SH-SY5Y (cell line): ENCODE data around the gene UBA7.

Experiments
- GATA2 ChIP-seq: IDR thresholded peaks from 2 replicates; pipeline ENCODE4 v1.6.1; 2011; ENCODE audit warnings: mild to moderate bottlenecking, low read depth, low read length
- GATA3 ChIP-seq: IDR thresholded peaks from 2 replicates; pipeline ENCODE4 v1.6.1; 2011; ENCODE audit warnings: low read depth, mild to moderate bottlenecking, low read length, moderate library complexity

DNA sequence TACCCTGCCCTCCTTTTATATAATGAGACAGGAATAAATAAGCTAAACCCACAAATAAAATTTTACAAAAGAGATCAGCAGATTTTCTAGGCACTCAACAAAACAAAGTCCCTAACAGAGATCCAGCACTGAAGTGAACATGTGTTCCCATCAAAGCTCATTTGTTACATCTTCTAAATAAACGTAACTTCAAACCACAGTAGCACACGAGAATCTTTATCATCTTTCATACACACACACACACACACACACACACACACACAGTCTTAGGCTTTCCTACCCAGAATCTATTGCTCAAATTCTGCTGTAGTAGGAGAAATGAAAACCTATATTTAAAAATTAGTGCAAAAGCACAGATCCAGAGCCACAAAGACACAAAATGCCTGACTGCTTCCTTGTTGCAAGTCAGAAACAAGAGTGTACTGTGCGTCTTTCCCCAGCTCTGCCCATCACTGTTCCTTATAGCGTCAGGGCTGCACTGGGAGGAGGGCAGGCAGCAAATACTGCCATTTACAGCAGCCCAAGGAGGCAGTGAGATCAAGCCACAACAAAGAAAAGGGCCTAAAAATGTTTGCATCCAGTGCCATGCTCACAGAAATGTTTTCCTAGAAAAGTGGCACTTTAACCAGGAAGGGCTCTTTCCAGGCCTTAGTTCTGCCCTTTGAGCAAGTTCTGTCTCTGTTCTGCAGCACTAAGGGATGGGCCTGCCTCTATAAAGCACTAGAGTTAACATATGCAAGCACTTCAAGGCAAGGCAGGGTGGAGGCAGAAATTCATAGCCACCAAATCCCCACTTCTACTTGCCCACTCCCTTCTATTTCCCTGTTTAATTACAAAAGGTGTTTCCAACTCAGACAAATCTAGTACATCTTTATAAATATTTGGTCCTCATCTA lies 33.4 kb downstream of the UBA7 start:
- TF ChIP-seq GATA2 (no peak), GATA3 (no peak)
